ENCODE results near the gene PLEKHA7. TPM values are rescaled to one million over a fixed set of nuclear protein-coding genes. Genes with fewer than 3 reads are reported as not detected.

Gene PLEKHA7
- total RNA-seq, 1 experiment from 2014 or later: 1.7 TPM

- ChIA-PET CTCF (no interaction called here), POLR2A (ENCODE audit: low non-redundant PET) (no interaction called here)
- no peaks in the 10 kb centered on the region for H3K9me3 ChIP-seq (ENCODE audit: low read depth, low read length, poor library complexity, severe bottlenecking)
- H3K4me1 ChIP-seq (ENCODE audit: insufficient read depth, low read length, poor library complexity, severe bottlenecking): no peaks in the 10 kb centered on the region
- no peaks in the 10 kb centered on the region for H3K27me3 ChIP-seq (replicated peaks; ENCODE audit: insufficient read depth, low read depth, low read length, poor library complexity)
- no peak for TF ChIP-seq EZH2 (IDR thresholded peaks at IDR 0.05; ENCODE audit: borderline replicate concordance, low read depth, low read length, poor library complexity, severe bottlenecking)
- TF ChIP-seq CTCF (conservative IDR thresholded peaks at IDR 0.05; ENCODE audit: low read depth, low read length): no peak
- intact Hi-C loops (cut with micrococcal nuclease; ENCODE audit: unreplicated experiment): no loop called here
- no TSS peak for BruUV-seq (replicated peaks)
- no peak overlapping the region for H3K27ac ChIP-seq (ENCODE audit: low read depth, low read length, poor library complexity, severe bottlenecking)
- no peak for DNase-seq (ENCODE audit: low spot score)
- no peak overlapping the region for H3K4me3 ChIP-seq (ENCODE audit: low read depth, low read length, poor library complexity, severe bottlenecking)
- H3K36me3 ChIP-seq (ENCODE audit: insufficient read depth, low read length, poor library complexity, severe bottlenecking): no peaks in the 10 kb centered on the region
Measured at GRCh38 chr11:16992846-16993245, 21.4 kb downstream of the PLEKHA7 start.

DNA sequence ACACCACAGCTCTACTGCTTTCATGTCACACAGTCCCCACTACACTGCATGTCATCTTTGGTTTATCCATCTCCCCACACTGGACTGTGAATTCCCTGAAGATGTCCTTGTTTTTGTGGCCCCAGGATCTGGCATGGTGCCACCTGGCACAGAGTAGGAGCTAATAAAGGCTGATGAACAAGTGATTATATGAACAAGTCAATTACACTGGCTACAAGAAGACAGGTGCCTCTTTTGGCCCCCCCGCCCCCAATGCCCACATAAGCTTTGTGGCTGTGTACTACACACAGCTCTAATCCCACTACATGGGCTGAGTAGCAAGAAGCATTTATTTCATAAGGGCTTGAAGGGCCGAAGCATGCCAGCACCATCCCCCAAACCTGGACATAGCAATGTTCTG lies 24.7 kb downstream of the PLEKHA7 start:
- CTCF ChIA-PET: no interaction called here
- Histone ChIP-seq H3K4me1 (ENCODE audit: insufficient read depth, low read length, poor library complexity, severe bottlenecking) (no peaks in the 10 kb centered on the region), H3K27me3 (replicated peaks; ENCODE audit: insufficient read depth, low read depth, low read length, poor library complexity) (no peaks in the 10 kb centered on the region), H3K4me3 (ENCODE audit: low read depth, low read length, poor library complexity, severe bottlenecking) (no peak overlapping the region), H3K9me3 (ENCODE audit: low read depth, low read length, poor library complexity, severe bottlenecking) (no peaks in the 10 kb centered on the region), H3K36me3 (ENCODE audit: insufficient read depth, low read length, poor library complexity, severe bottlenecking) (no peaks in the 10 kb centered on the region), H3K27ac (ENCODE audit: low read depth, low read length, poor library complexity, severe bottlenecking) (no peak overlapping the region)
- POLR2A ChIA-PET (ENCODE audit: low non-redundant PET): no interaction called here
- intact Hi-C loops (cut with micrococcal nuclease; ENCODE audit: unreplicated experiment): no loop called here
- TF ChIP-seq CTCF (conservative IDR thresholded peaks at IDR 0.05; ENCODE audit: low read depth, low read length) (no peak), EZH2 (IDR thresholded peaks at IDR 0.05; ENCODE audit: borderline replicate concordance, low read depth, low read length, poor library complexity, severe bottlenecking) (no peak)
- DNase-seq (ENCODE audit: low spot score): no peak
- BruUV-seq (replicated peaks): no TSS peak

- Histone ChIP-seq H3K27me3 (replicated peaks; ENCODE audit: insufficient read depth, low read depth, low read length, poor library complexity) (no peaks in the 10 kb centered on the region), H3K27ac (ENCODE audit: low read depth, low read length, poor library complexity, severe bottlenecking) (no peak overlapping the region), H3K9me3 (ENCODE audit: low read depth, low read length, poor library complexity, severe bottlenecking) (no peaks in the 10 kb centered on the region), H3K36me3 (ENCODE audit: insufficient read depth, low read length, poor library complexity, severe bottlenecking) (no peaks in the 10 kb centered on the region), H3K4me3 (ENCODE audit: low read depth, low read length, poor library complexity, severe bottlenecking) (no peak overlapping the region), H3K4me1 (ENCODE audit: insufficient read depth, low read length, poor library complexity, severe bottlenecking) (no peaks in the 10 kb centered on the region)
- POLR2A ChIA-PET (ENCODE audit: low non-redundant PET): no interaction called here
- no TSS peak for BruUV-seq (replicated peaks)
- intact Hi-C loops (cut with micrococcal nuclease; ENCODE audit: unreplicated experiment): no loop called here
- TF ChIP-seq EZH2 (IDR thresholded peaks at IDR 0.05; ENCODE audit: borderline replicate concordance, low read depth, low read length, poor library complexity, severe bottlenecking): no peak
- TF ChIP-seq CTCF (conservative IDR thresholded peaks at IDR 0.05; ENCODE audit: low read depth, low read length): no peak
- CTCF ChIA-PET: no interaction called here
- DNase-seq (ENCODE audit: low spot score): no peak
Measured at GRCh38 chr11:16987205-16987568, 27.0 kb downstream of the PLEKHA7 start.
